CD4-positive, CD25-positive, alpha-beta regulatory T cell (primary cell): ENCODE measurements around the gene SH3GL3. TPM values are rescaled to one million over a fixed set of nuclear protein-coding genes. Genes with fewer than 3 reads are reported as not detected.

ENCODE experiments used
- ATAC-seq, 2 donors: fragments of 150-1000 bp; cut with Tn5 transposase; one replicate each; pipeline ENCODE4 v1.10.0; 2021; ENCODE audit warnings: low read depth in 2 of 2, moderate number of reproducible peaks in 2 of 2, moderate library complexity in 1 of 2
- DNase-seq, 3 donors: peaks; one replicate each; pipeline versions ENCODE4 v3.0.0 to v3.0.0-alpha.2; 2012 to 2022; ENCODE audit warnings: mixed read lengths in 1 of 3
- H3K27ac ChIP-seq: one replicate; pipeline ENCODE4 v1.7.0; 2013; ENCODE audit warnings: mild to moderate bottlenecking, low read length; ENCODE audit not compliant: insufficient read depth, poor library complexity, severe bottlenecking
- H3K27me3 ChIP-seq: one replicate; pipeline ENCODE4 v1.7.0; 2013; ENCODE audit warnings: low read length; ENCODE audit not compliant: control insufficient read depth, insufficient read depth
- H3K36me3 ChIP-seq: one replicate; pipeline ENCODE4 v1.7.0; 2013; ENCODE audit warnings: mild to moderate bottlenecking, low read length, moderate library complexity; ENCODE audit not compliant: control insufficient read depth, insufficient read depth
- H3K4me1 ChIP-seq: 2 replicates; pipeline ENCODE4 v1.7.0; 2013; ENCODE audit warnings: mild to moderate bottlenecking, low read length; ENCODE audit not compliant: insufficient read depth, control insufficient read depth, poor library complexity, severe bottlenecking
- H3K4me3 ChIP-seq: one replicate; pipeline ENCODE4 v1.7.0; 2013; ENCODE audit warnings: low read depth, mild to moderate bottlenecking, low read length, moderate library complexity
- H3K9me3 ChIP-seq, 2 experiments: 1 replicate in 1 of 2; 2 replicates in 1 of 2; pipeline ENCODE4 v1.7.0; 2013; ENCODE audit warnings: low read length in 2 of 2, mild to moderate bottlenecking in 1 of 2, moderate library complexity in 1 of 2; ENCODE audit not compliant: control insufficient read depth in 2 of 2
- H3K27ac Mint-ChIP-seq, 3 donors: one replicate each; pipeline ENCODE4 v1.8.0; 2020 to 2022; ENCODE audit warnings: mild to moderate bottlenecking in 3 of 3, mixed read lengths in 3 of 3, moderate library complexity in 2 of 3
- H3K27me3 Mint-ChIP-seq: one replicate; pipeline ENCODE4 v1.8.0; 2022; ENCODE audit warnings: mild to moderate bottlenecking, mixed read lengths
- H3K36me3 Mint-ChIP-seq: one replicate; pipeline ENCODE4 v1.8.0; 2020; ENCODE audit warnings: mixed read lengths
- H3K4me1 Mint-ChIP-seq, 4 donors: one replicate each; pipeline ENCODE4 v1.8.0; 2020 to 2022; ENCODE audit warnings: mixed read lengths in 4 of 4, mild to moderate bottlenecking in 1 of 4
- H3K4me3 Mint-ChIP-seq, 4 donors: one replicate each; pipeline ENCODE4 v1.8.0; 2020 to 2022; ENCODE audit warnings: mild to moderate bottlenecking in 4 of 4, mixed read lengths in 4 of 4, moderate library complexity in 3 of 4
- H3K9me3 Mint-ChIP-seq, 7 donors: one replicate each; pipeline ENCODE4 v1.8.0; 2020 to 2022; ENCODE audit warnings: mixed read lengths in 7 of 7, mild to moderate bottlenecking in 3 of 7, moderate library complexity in 2 of 7
- polyA plus RNA-seq, 4 donors: library from polyadenylated mRNA; unstranded; fragments of 300-500 nt; fragmentation: Illumina TruSeq; gene quantifications; one replicate each; pipeline ENCODE4 v1.2.3, GENCODE V29; 2021
- total RNA-seq: library from RNA; stranded (reverse); gene quantifications from one replicate; pipeline ENCODE4 v1.2.3, GENCODE V29; 2022

SH3GL3 gene
- total and polyA plus RNA-seq, 5 donors from 2014 or later, result not detected

DNA sequence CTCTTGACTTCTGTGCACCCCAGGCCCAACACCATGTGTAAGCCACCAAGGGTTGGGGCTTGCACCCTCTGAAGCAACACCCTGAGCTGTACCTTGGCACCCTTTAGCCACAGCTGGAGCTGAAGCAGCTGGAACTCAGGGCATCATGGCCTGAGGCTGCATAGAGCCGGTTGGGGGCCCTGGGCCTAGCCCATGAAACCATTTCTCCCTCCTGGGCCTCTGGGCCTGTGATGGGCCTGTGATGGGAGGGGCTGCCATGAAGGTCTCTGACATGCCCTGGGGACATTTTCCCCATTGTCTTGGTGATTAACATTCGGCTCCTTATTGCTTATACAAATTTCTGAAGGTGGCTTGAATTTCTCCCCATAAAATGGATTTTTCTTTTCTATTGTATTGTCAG is 184.4 kb downstream of the SH3GL3 start:
- H3K4me1 ChIP-seq, result no peaks in the 10 kb centered on the region
- H3K36me3 ChIP-seq, result no peaks in the 10 kb centered on the region
- H3K4me1 Mint-ChIP-seq, result no peaks in the 10 kb centered on the region
- H3K9me3 Mint-ChIP-seq, result peaks cover 0 to 4% (median 2%) of the 10 kb centered on the region in 7 donors
- H3K9me3 ChIP-seq, result no peaks in the 10 kb centered on the region
- H3K27ac Mint-ChIP-seq, result no peak overlapping the region
- no peak for ATAC-seq
- H3K4me3 ChIP-seq, result no peak overlapping the region
- no peaks in the 10 kb centered on the region for H3K36me3 Mint-ChIP-seq
- no peaks in the 10 kb centered on the region for H3K27me3 Mint-ChIP-seq
- no peaks in the 10 kb centered on the region for H3K27me3 ChIP-seq
- DNase-seq, result no peak
- no peak overlapping the region for H3K4me3 Mint-ChIP-seq
- H3K27ac ChIP-seq, result no peak overlapping the region

DNA sequence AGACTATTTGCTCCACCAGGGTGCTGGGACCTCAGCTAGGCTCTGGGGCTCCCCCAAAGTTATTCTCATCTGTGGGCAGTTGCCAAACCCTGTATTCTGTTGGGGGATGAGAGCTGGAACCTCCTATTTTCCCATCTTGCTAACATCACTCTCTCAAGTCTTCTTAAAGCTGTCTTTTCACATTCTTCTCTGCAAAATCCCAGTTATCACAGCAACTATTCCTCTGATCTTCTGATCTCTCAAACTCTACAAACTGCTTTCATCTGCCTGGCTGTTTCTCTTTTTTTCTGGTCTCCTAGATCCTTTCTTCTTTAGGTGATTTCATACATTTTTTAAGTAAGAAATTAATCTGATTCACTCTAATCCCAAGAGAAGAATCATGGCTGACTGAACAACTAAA is 196.1 kb downstream of the SH3GL3 start:
- no peaks in the 10 kb centered on the region for H3K36me3 ChIP-seq
- Mint-ChIP-seq H3K27ac (no peak overlapping the region), H3K36me3 (no peaks in the 10 kb centered on the region), H3K27me3 (no peaks in the 10 kb centered on the region), H3K9me3 (peaks cover 1 to 18% (median 10%) of the 10 kb centered on the region in 7 donors), H3K4me3 (no peak overlapping the region), H3K4me1 (no peaks in the 10 kb centered on the region)
- H3K4me1 ChIP-seq, result no peaks in the 10 kb centered on the region
- H3K27ac ChIP-seq, result no peak overlapping the region
- H3K27me3 ChIP-seq, result no peaks in the 10 kb centered on the region
- peaks cover 0 to 5% of the 10 kb centered on the region in 2 experiments for H3K9me3 ChIP-seq
- no peak for DNase-seq
- no peak for ATAC-seq
- H3K4me3 ChIP-seq, result no peak overlapping the region

DNA sequence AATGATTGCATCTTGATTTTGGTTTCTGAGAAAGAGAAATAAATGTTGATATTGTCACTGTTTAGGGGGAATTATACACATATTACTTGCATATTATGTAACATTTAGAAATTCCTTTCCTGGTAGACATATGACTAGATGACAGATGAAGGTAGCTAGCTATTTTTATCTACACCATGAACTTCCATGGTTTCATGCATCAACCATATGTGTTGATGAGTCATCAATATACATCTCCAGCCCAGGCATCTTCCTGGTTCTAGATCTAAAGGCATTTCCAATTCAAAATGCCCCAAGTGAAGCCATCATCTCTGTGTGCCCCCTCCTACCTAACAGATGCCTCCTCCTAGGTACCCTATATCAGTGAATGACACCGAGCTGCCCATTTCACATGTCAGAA is 197.3 kb downstream of the SH3GL3 start:
- DNase-seq (no peak), ATAC-seq (no peak)
- Mint-ChIP-seq H3K27me3 (no peaks in the 10 kb centered on the region), H3K27ac (no peak overlapping the region), H3K4me1 (no peaks in the 10 kb centered on the region), H3K9me3 (peaks cover 1 to 18% (median 7%) of the 10 kb centered on the region in 7 donors), H3K4me3 (no peak overlapping the region), H3K36me3 (no peaks in the 10 kb centered on the region)
- Histone ChIP-seq H3K27ac (no peak overlapping the region), H3K4me1 (no peaks in the 10 kb centered on the region), H3K36me3 (no peaks in the 10 kb centered on the region), H3K4me3 (no peak overlapping the region), H3K9me3 (peaks cover 0 to 5% of the 10 kb centered on the region in 2 experiments), H3K27me3 (no peaks in the 10 kb centered on the region)

DNA sequence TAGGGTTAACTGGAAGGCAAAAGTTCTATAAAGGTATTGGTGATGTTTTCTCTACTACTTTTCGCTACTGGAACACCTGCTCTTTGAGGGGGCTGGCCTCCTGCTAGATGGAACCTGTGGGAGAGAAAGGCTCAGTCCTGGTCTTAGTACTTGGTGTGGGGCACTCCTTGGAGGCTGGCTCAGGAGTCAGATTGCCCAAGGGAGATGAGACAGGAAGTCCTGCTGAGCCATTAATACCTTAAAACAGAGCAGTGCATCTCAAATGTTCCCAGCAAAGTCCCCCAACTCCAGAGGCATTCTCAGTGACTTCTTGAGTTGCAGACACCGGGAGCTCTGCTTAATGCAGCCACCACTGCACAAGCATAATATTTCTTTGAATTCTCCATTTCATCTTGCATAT is 203.7 kb downstream of the SH3GL3 start:
- DNase-seq (no peak), ATAC-seq (no peak)
- no peak overlapping the region for H3K4me3 ChIP-seq
- H3K4me3 Mint-ChIP-seq, result no peak overlapping the region
- H3K27me3 ChIP-seq, result peaks cover 4% of the 10 kb centered on the region
- no peaks in the 10 kb centered on the region for H3K4me1 Mint-ChIP-seq
- no peaks in the 10 kb centered on the region for H3K36me3 ChIP-seq
- H3K4me1 ChIP-seq, result no peaks in the 10 kb centered on the region
- no peak overlapping the region for H3K27ac Mint-ChIP-seq
- H3K27ac ChIP-seq, result no peak overlapping the region
- peaks cover 0 to 4% (median 0%) of the 10 kb centered on the region in 7 donors for H3K9me3 Mint-ChIP-seq
- no peaks in the 10 kb centered on the region for H3K36me3 Mint-ChIP-seq
- H3K27me3 Mint-ChIP-seq, result peaks cover 22% of the 10 kb centered on the region
- no peaks in the 10 kb centered on the region for H3K9me3 ChIP-seq

DNA sequence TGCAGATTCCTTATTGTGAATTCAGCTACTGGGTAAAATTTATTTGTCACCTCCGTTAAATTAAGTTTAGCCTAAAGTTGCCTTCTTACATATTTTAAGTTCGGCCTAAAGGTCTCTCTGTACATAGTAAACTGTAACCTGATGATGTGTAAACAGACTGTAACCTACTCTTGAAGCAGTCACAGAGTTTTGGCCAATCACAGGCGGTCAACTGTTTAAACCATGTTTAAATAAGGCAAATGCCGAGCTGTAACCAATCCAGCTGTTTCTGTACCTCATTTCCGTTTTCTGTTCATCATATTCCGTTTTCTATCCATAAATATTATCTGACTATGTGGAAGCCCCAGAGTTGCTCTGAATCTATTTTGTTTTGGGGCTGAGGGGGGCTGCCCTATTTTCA is 204.4 kb downstream of the SH3GL3 start:
- Histone ChIP-seq H3K4me1 (no peaks in the 10 kb centered on the region), H3K36me3 (no peaks in the 10 kb centered on the region), H3K27me3 (peaks cover 4% of the 10 kb centered on the region), H3K27ac (no peak overlapping the region), H3K9me3 (no peaks in the 10 kb centered on the region), H3K4me3 (no peak overlapping the region)
- no peak overlapping the region for H3K4me3 Mint-ChIP-seq
- no peak for ATAC-seq
- no peaks in the 10 kb centered on the region for H3K36me3 Mint-ChIP-seq
- DNase-seq, result no peak
- H3K9me3 Mint-ChIP-seq, result peaks cover 0 to 4% (median 0%) of the 10 kb centered on the region in 7 donors
- no peaks in the 10 kb centered on the region for H3K4me1 Mint-ChIP-seq
- H3K27ac Mint-ChIP-seq, result no peak overlapping the region
- peaks cover 22% of the 10 kb centered on the region for H3K27me3 Mint-ChIP-seq

DNA sequence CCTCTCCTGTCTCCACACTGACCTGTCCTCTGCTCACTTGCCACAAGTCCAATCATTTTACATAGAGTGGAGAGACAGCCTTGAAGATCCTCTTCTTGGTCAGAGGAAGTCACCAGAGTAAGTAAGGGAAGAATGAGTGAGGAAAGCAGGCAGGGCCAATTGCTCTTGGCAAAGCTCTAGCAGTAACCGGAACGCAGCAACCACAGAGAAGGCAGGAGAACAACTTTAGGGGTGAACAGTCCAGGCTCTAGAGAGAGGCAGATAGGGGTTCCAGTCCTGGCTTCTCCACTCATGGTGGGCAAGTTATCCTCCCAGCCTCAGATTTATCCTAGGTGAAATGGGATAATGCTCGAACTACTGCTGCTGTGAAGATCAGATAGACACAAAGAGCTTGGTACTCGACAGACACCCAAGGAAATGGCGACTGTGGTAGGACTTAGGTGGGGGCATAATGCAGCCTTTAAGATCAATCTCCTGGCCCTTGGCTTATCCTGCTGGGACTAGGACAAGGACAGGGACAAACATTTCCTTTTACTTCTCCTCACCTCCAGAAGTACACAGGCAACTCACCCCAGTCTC is 205.6 kb downstream of the SH3GL3 start:
- no peaks in the 10 kb centered on the region for H3K4me1 Mint-ChIP-seq

GRCh38 chr15:83653288-83653638 is 206.1 kb downstream of the SH3GL3 start:
- DNase-seq (no peak), ATAC-seq (no peak)
- H3K27ac ChIP-seq, result no peak overlapping the region
- no peak overlapping the region for H3K4me3 ChIP-seq
- H3K4me1 ChIP-seq, result no peaks in the 10 kb centered on the region
- no peaks in the 10 kb centered on the region for H3K4me1 Mint-ChIP-seq
- no peak overlapping the region for H3K4me3 Mint-ChIP-seq
- no peaks in the 10 kb centered on the region for H3K9me3 ChIP-seq
- peaks cover 0 to 4% (median 0%) of the 10 kb centered on the region in 7 donors for H3K9me3 Mint-ChIP-seq
- no peaks in the 10 kb centered on the region for H3K36me3 ChIP-seq
- H3K27ac Mint-ChIP-seq, result no peak overlapping the region
- no peaks in the 10 kb centered on the region for H3K36me3 Mint-ChIP-seq
- H3K27me3 ChIP-seq, result peaks cover 4% of the 10 kb centered on the region
- H3K27me3 Mint-ChIP-seq, result peaks cover 22% of the 10 kb centered on the region

More for the DNA sequence above, 205.6 kb downstream of the SH3GL3 start:
- Histone ChIP-seq H3K27me3 (peaks cover 4% of the 10 kb centered on the region), H3K4me1 (no peaks in the 10 kb centered on the region), H3K36me3 (no peaks in the 10 kb centered on the region), H3K27ac (no peak overlapping the region), H3K4me3 (no peak overlapping the region), H3K9me3 (no peaks in the 10 kb centered on the region)
- no peak for ATAC-seq
- Mint-ChIP-seq H3K27me3 (peaks cover 22% of the 10 kb centered on the region), H3K27ac (no peak overlapping the region), H3K4me3 (peak overlapping the region in 1 of 4 donors; percentile 48), H3K9me3 (peaks cover 0 to 4% (median 0%) of the 10 kb centered on the region in 7 donors), H3K36me3 (no peaks in the 10 kb centered on the region)
- no peak for DNase-seq

GRCh38 chr15:83653639-83654378 is 206.7 kb downstream of the SH3GL3 start, which contains the start of gene ADAMTSL3:
Gene ADAMTSL3 (plus strand): TSS chr15:83654123. CDS start chr15:83655762, 1,639 bp downstream.
- H3K36me3 ChIP-seq, result no peaks in the 10 kb centered on the region
- DNase-seq, result no peak
- no peak within 1 kb of the TSS for H3K27ac Mint-ChIP-seq
- H3K27me3 ChIP-seq, result peaks cover 4% of the 10 kb centered on the region
- H3K36me3 Mint-ChIP-seq, result no peaks in the 10 kb centered on the region
- no peak within 1 kb of the TSS for H3K4me3 Mint-ChIP-seq
- peaks cover 0 to 4% (median 0%) of the 10 kb centered on the region in 7 donors for H3K9me3 Mint-ChIP-seq
- H3K9me3 ChIP-seq, result no peaks in the 10 kb centered on the region
- H3K27ac ChIP-seq, result no peak within 1 kb of the TSS
- ATAC-seq, result no peak
- no peaks in the 10 kb centered on the region for H3K4me1 ChIP-seq
- peaks cover 22% of the 10 kb centered on the region for H3K27me3 Mint-ChIP-seq
- H3K4me1 Mint-ChIP-seq, result no peaks in the 10 kb centered on the region
- H3K4me3 ChIP-seq, result no peak within 1 kb of the TSS
